HEK293 (cell line): ENCODE results near the gene ZNF609.

Experiments used
- CTCF ChIA-PET: fragments of 350-600 bp; formaldehyde crosslinking; extraction: SDS; loops from one replicate; lab custom pipeline; 2021; ENCODE audit warnings: antibody characterized with exemption; lab: Yijun Ruan, JAX
- POLR2A ChIA-PET: fragments of 300-600 bp; formaldehyde crosslinking; extraction: SDS; loops from one replicate; lab custom pipeline; 2020; ENCODE audit warnings: antibody characterized with exemption, inconsistent platforms; lab: Yijun Ruan, JAX
- H3K27ac ChIP-seq: fragments of 200-500 bp; sonication (Bioruptor generic); 2 replicates; pipeline ENCODE4 v1.5.1; 2014; ENCODE audit warnings: low read depth, low read length, control low read depth, inconsistent platforms; ENCODE audit errors: extremely low read depth
- H3K36me3 ChIP-seq, 2 experiments: fragments of 200-500 bp in 1 of 2; sonication (Bioruptor generic) in 1 of 2; 1 replicate in 1 of 2; 2 replicates in 1 of 2; pipeline ENCODE4 v1.5.1; 2014 to 2017; ENCODE audit warnings: inconsistent platforms in 2 of 2, low read length in 2 of 2; ENCODE audit not compliant: control insufficient read depth in 2 of 2, insufficient read depth in 1 of 2
- H3K4me1 ChIP-seq: fragments of 200-500 bp; sonication (Bioruptor generic); 2 replicates; pipeline ENCODE4 v1.5.1; 2014; ENCODE audit warnings: mild to moderate bottlenecking, low read length, inconsistent platforms; ENCODE audit not compliant: control insufficient read depth, insufficient read depth
- H3K4me3 ChIP-seq: 2 replicates; pipeline ENCODE4 v1.5.1; 2011; ENCODE audit warnings: low read depth, mild to moderate bottlenecking, control low read depth, low read length, moderate library complexity
- H3K9me3 ChIP-seq: fragments of 200-500 bp; sonication (Bioruptor generic); 2 replicates; pipeline ENCODE4 v1.5.1; 2014; ENCODE audit warnings: low read depth, low read length, inconsistent platforms; ENCODE audit not compliant: control insufficient read depth, insufficient read depth
- EGR2 ChIP-seq: fragments of 450-650 bp; formaldehyde crosslinking; IDR thresholded peaks from 2 replicates; pipeline ENCODE4 v1.5.1; 2016; ENCODE audit warnings: low read depth, missing biosample characterization, missing genetic modification characterization
- FEZF1 ChIP-seq: fragments of 450-650 bp; formaldehyde crosslinking; IDR thresholded peaks from 2 replicates; pipeline ENCODE4 v1.5.1; 2016; ENCODE audit warnings: missing biosample characterization, missing genetic modification characterization
- GLIS2 ChIP-seq: fragments of 450-650 bp; formaldehyde crosslinking; IDR thresholded peaks from 2 replicates; pipeline ENCODE4 v1.5.1; 2016; ENCODE audit warnings: missing biosample characterization, missing genetic modification characterization
- KLF16 ChIP-seq: fragments of 450-650 bp; formaldehyde crosslinking; IDR thresholded peaks from 2 replicates; pipeline ENCODE4 v1.5.1; 2017; ENCODE audit warnings: missing biosample characterization, missing genetic modification characterization
- REPIN1 ChIP-seq: fragments of 450-650 bp; formaldehyde crosslinking; IDR thresholded peaks from 2 replicates; pipeline ENCODE4 v1.5.1; 2017; ENCODE audit warnings: missing biosample characterization, missing genetic modification characterization, low read depth
- SP3 ChIP-seq: fragments of 450-650 bp; formaldehyde crosslinking; IDR thresholded peaks from 2 replicates; pipeline ENCODE4 v1.5.1; 2016; ENCODE audit warnings: missing biosample characterization, missing genetic modification characterization
- WT1 ChIP-seq: fragments of 450-650 bp; formaldehyde crosslinking; IDR thresholded peaks from 2 replicates; pipeline ENCODE4 v1.5.1; 2016; ENCODE audit warnings: missing biosample characterization, missing genetic modification characterization
- ZBTB17 ChIP-seq: fragments of 450-650 bp; formaldehyde crosslinking; IDR thresholded peaks from 2 replicates; pipeline ENCODE4 v1.5.1; 2016; ENCODE audit warnings: missing biosample characterization, missing genetic modification characterization
- ZBTB26 ChIP-seq: fragments of 450-650 bp; formaldehyde crosslinking; optimal IDR thresholded peaks from 2 replicates; pipeline ENCODE3; 2016; ENCODE audit warnings: missing biosample characterization, mild to moderate bottlenecking, missing genetic modification characterization
- ZFP3 ChIP-seq: fragments of 450-650 bp; formaldehyde crosslinking; IDR thresholded peaks from 2 replicates; pipeline ENCODE4 v1.5.1; 2016; ENCODE audit warnings: low read depth, missing biosample characterization, missing genetic modification characterization
- ZFP41 ChIP-seq: fragments of 450-650 bp; formaldehyde crosslinking; IDR thresholded peaks from 2 replicates; pipeline ENCODE4 v1.5.1; 2016; ENCODE audit warnings: missing biosample characterization, missing genetic modification characterization, borderline replicate concordance
- ZNF121 ChIP-seq: fragments of 450-650 bp; formaldehyde crosslinking; IDR thresholded peaks from 2 replicates; pipeline ENCODE4 v1.5.1; 2016; ENCODE audit warnings: missing biosample characterization, missing genetic modification characterization
- ZNF174 ChIP-seq: fragments of 450-650 bp; formaldehyde crosslinking; IDR thresholded peaks from 2 replicates; pipeline ENCODE4 v1.5.0; 2017; ENCODE audit warnings: missing biosample characterization, mild to moderate bottlenecking, missing genetic modification characterization
- ZNF211 ChIP-seq: fragments of 450-650 bp; formaldehyde crosslinking; IDR thresholded peaks from 2 replicates; pipeline ENCODE4 v1.5.1; 2016; ENCODE audit warnings: low read depth, missing biosample characterization, missing genetic modification characterization
- ZNF239 ChIP-seq: fragments of 450-650 bp; formaldehyde crosslinking; IDR thresholded peaks from 2 replicates; pipeline ENCODE4 v1.5.1; 2016; ENCODE audit warnings: missing biosample characterization, missing genetic modification characterization
- ZNF248 ChIP-seq: fragments of 450-650 bp; formaldehyde crosslinking; IDR thresholded peaks from 2 replicates; pipeline ENCODE4 v1.5.1; 2017; ENCODE audit warnings: missing biosample characterization, missing genetic modification characterization
- ZNF274 ChIP-seq, 2 experiments: fragments of 200-500 bp in 1 of 2; fragments of 450-650 bp in 1 of 2; sonication (Bioruptor generic) in 1 of 2; formaldehyde crosslinking in 1 of 2; IDR thresholded peaks; 2 replicates each; pipeline versions ENCODE4 v1.5.1 to v1.6.1; 2014 to 2016; ENCODE audit warnings: borderline replicate concordance in 1 of 2, inconsistent platforms in 1 of 2, low read length in 1 of 2, missing biosample characterization in 1 of 2, missing genetic modification characterization in 1 of 2
- ZNF280C ChIP-seq: fragments of 450-650 bp; formaldehyde crosslinking; IDR thresholded peaks from 2 replicates; pipeline ENCODE4 v1.5.1; 2016; ENCODE audit warnings: missing biosample characterization, missing genetic modification characterization
- ZNF350 ChIP-seq: fragments of 450-650 bp; formaldehyde crosslinking; IDR thresholded peaks from 2 replicates; pipeline ENCODE4 v1.5.0; 2017; ENCODE audit warnings: missing biosample characterization, mild to moderate bottlenecking, missing genetic modification characterization
- ZNF416 ChIP-seq: fragments of 450-650 bp; formaldehyde crosslinking; IDR thresholded peaks from 2 replicates; pipeline ENCODE4 v1.5.1; 2016; ENCODE audit warnings: missing biosample characterization, missing genetic modification characterization
- ZNF423 ChIP-seq: fragments of 450-650 bp; formaldehyde crosslinking; IDR thresholded peaks from 2 replicates; pipeline ENCODE4 v1.5.1; 2016; ENCODE audit warnings: missing biosample characterization, missing genetic modification characterization
- ZNF521 ChIP-seq: fragments of 450-650 bp; formaldehyde crosslinking; IDR thresholded peaks from 2 replicates; pipeline ENCODE4 v1.5.1; 2017; ENCODE audit warnings: missing biosample characterization, mild to moderate bottlenecking, missing genetic modification characterization
- ZNF549 ChIP-seq: fragments of 450-650 bp; IDR thresholded peaks from 2 replicates; pipeline ENCODE4 v1.5.1; 2018; ENCODE audit warnings: missing biosample characterization, missing genetic modification characterization, mild to moderate bottlenecking, inconsistent platforms, moderate library complexity
- ZNF560 ChIP-seq: fragments of 450-650 bp; formaldehyde crosslinking; IDR thresholded peaks from 2 replicates; pipeline ENCODE4 v1.5.1; 2017; ENCODE audit warnings: missing biosample characterization, missing genetic modification characterization, borderline replicate concordance
- ZNF571 ChIP-seq: fragments of 450-650 bp; formaldehyde crosslinking; IDR thresholded peaks from 2 replicates; pipeline ENCODE4 v1.5.0; 2017; ENCODE audit warnings: missing biosample characterization, missing genetic modification characterization
- ZNF610 ChIP-seq: fragments of 450-650 bp; formaldehyde crosslinking; IDR thresholded peaks from 2 replicates; pipeline ENCODE4 v1.5.1; 2016; ENCODE audit warnings: missing biosample characterization, missing genetic modification characterization, borderline replicate concordance
- ZNF747 ChIP-seq: fragments of 450-650 bp; formaldehyde crosslinking; IDR thresholded peaks from 2 replicates; pipeline ENCODE4 v1.5.1; 2016; ENCODE audit warnings: missing biosample characterization, missing genetic modification characterization
- ZNF777 ChIP-seq: fragments of 450-650 bp; formaldehyde crosslinking; IDR thresholded peaks from 2 replicates; pipeline ENCODE4 v1.5.1; 2017; ENCODE audit warnings: missing biosample characterization, missing genetic modification characterization, borderline replicate concordance
- ZSCAN23 ChIP-seq: fragments of 450-650 bp; formaldehyde crosslinking; IDR thresholded peaks from 2 replicates; pipeline ENCODE4 v1.5.1; 2016; ENCODE audit warnings: missing biosample characterization, missing genetic modification characterization
- TF ChIP-seq, protein P1 (sequence below): fragments of 450-650 bp; formaldehyde crosslinking; IDR thresholded peaks from 2 replicates; pipeline ENCODE4 v1.5.1; 2016; ENCODE audit warnings: missing biosample characterization, missing genetic modification characterization
- TF ChIP-seq, protein P2 (sequence below): fragments of 450-650 bp; formaldehyde crosslinking; IDR thresholded peaks from 2 replicates; pipeline ENCODE4 v1.5.1; 2016; ENCODE audit warnings: missing biosample characterization, missing genetic modification characterization

The ZNF609 gene

GRCh38 chr15:64702816-64703631, 242.6 kb downstream of the ZNF609 start:
- Histone ChIP-seq H3K36me3 (peaks cover 0 to 7% of the 10 kb centered on the region in 2 experiments; a peak in 1 of 3 replicates), H3K4me3 (peak overlapping the region; percentile 89), H3K9me3 (no peaks in the 10 kb centered on the region), H3K27ac (peak overlapping the region; percentile 74), H3K4me1 (peaks cover 21% of the 10 kb centered on the region)
- POLR2A ChIA-PET, result no interaction called here
- CTCF ChIA-PET, result no interaction called here
- peak; percentile 51 for TF ChIP-seq ZBTB26
- TF ChIP-seq ZNF560 (tag by site-specific recombination), result no peak
- no peak for TF ChIP-seq ZNF521 (tag by site-specific recombination)
- TF ChIP-seq ZNF239, result no peak
- no peak for TF ChIP-seq ZNF274 (IDR thresholded peaks at IDR 0.05; ENCODE audit: low read length)
- no peak for TF ChIP-seq ZNF274 (tag by site-specific recombination; IDR thresholded peaks at IDR 0.05; ENCODE audit: borderline replicate concordance)
- TF ChIP-seq ZFP3 (tag by site-specific recombination), result no peak
- TF ChIP-seq ZNF416 (tag by site-specific recombination), result no peak
- TF ChIP-seq ZNF747 (tag by site-specific recombination), result no peak
- TF ChIP-seq, protein P1, sequence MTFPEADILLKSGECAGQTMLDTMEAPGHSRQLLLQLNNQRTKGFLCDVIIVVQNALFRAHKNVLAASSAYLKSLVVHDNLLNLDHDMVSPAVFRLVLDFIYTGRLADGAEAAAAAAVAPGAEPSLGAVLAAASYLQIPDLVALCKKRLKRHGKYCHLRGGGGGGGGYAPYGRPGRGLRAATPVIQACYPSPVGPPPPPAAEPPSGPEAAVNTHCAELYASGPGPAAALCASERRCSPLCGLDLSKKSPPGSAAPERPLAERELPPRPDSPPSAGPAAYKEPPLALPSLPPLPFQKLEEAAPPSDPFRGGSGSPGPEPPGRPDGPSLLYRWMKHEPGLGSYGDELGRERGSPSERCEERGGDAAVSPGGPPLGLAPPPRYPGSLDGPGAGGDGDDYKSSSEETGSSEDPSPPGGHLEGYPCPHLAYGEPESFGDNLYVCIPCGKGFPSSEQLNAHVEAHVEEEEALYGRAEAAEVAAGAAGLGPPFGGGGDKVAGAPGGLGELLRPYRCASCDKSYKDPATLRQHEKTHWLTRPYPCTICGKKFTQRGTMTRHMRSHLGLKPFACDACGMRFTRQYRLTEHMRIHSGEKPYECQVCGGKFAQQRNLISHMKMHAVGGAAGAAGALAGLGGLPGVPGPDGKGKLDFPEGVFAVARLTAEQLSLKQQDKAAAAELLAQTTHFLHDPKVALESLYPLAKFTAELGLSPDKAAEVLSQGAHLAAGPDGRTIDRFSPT (tag by site-specific recombination), result no peak
- TF ChIP-seq ZNF549 (tag by site-specific recombination), result no peak
- peak; percentile 67; the same call in 1 of the 2 replicates for TF ChIP-seq REPIN1 (tag by site-specific recombination)
- TF ChIP-seq ZNF610 (tag by site-specific recombination), result 0 out of 2 replicates have a peak, but pooled peaks have one; percentile 29
- no peak for TF ChIP-seq ZFP41
- TF ChIP-seq FEZF1, result no peak
- peak; percentile 27; the same call in 1 of the 2 replicates for TF ChIP-seq ZNF423 (tag by site-specific recombination)
- peak; percentile 40; the same call in 1 of the 2 replicates for TF ChIP-seq KLF16 (tag by site-specific recombination)
- TF ChIP-seq EGR2 (tag by site-specific recombination), result peak; percentile 77
- peak; percentile 98 for TF ChIP-seq GLIS2
- no peak for TF ChIP-seq ZNF280C (tag by site-specific recombination)
- TF ChIP-seq ZBTB17, result no peak; the same call in 1 of the 2 replicates
- no peak for TF ChIP-seq ZNF350 (tag by site-specific recombination)
- peak; percentile 74 for TF ChIP-seq SP3
- no peak for TF ChIP-seq ZNF777 (tag by site-specific recombination)
- TF ChIP-seq ZNF571, result no peak
- TF ChIP-seq ZNF121, result no peak
- TF ChIP-seq ZNF174 (tag by site-specific recombination), result no peak
- no peak for TF ChIP-seq ZSCAN23 (tag by site-specific recombination)
- TF ChIP-seq, protein P2, sequence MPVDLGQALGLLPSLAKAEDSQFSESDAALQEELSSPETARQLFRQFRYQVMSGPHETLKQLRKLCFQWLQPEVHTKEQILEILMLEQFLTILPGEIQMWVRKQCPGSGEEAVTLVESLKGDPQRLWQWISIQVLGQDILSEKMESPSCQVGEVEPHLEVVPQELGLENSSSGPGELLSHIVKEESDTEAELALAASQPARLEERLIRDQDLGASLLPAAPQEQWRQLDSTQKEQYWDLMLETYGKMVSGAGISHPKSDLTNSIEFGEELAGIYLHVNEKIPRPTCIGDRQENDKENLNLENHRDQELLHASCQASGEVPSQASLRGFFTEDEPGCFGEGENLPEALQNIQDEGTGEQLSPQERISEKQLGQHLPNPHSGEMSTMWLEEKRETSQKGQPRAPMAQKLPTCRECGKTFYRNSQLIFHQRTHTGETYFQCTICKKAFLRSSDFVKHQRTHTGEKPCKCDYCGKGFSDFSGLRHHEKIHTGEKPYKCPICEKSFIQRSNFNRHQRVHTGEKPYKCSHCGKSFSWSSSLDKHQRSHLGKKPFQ, result no peak
- no peak for TF ChIP-seq ZNF211 (tag by site-specific recombination)
- TF ChIP-seq ZNF248 (tag by site-specific recombination), result no peak
- TF ChIP-seq WT1 (tag by site-specific recombination), result no peak
